NCI-H146 treated with DMSO at 0.1 percent for 48 hours (cell line): ENCODE measurements around the gene IARS1.

Source experiments
- DNase-seq: peaks from one replicate; lab custom pipeline; 2025; ENCODE audit not compliant: unreplicated experiment; lab: John Stamatoyannopoulos, UW

IARS1 gene

GRCh38 chr9:92293452-92294296 is at the start of gene IARS1:
TSS of gene IARS1 (minus strand) at chr9:92293697. CDS start at chr9:92289419, 4,278 bp downstream.
- peak; percentile 84 for DNase-seq

DNA sequence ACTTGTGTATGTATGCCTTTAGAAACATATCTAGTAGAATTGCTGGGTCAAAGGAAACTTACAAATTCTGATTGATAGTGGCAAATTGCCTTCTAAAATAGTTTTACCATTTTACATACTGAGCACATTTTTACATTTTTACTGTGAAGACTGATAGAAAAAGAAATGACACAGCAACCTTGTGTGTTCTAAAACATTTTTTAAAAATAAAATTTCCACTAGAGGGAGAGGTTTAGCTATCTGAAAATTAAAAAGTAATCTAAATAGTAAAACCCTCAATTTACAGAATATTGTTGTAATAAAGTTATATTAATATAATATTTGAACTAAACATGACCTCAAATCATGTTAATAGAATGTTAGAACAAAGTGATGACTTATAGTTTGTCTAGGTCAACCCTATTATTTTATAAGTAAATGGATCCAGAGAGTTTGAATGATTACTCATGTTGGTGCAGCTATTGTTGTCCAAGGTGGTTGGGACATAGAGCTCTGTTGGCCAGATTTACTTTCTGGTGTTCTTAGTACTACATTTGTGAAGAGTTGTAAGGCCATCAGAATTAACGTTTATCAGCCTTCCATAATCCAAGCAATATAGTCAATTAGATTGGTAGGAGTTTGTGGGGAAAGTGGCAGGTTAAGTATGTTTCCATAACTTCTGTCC is 49.5 kb upstream of the IARS1 start:
- no peak for DNase-seq

DNA sequence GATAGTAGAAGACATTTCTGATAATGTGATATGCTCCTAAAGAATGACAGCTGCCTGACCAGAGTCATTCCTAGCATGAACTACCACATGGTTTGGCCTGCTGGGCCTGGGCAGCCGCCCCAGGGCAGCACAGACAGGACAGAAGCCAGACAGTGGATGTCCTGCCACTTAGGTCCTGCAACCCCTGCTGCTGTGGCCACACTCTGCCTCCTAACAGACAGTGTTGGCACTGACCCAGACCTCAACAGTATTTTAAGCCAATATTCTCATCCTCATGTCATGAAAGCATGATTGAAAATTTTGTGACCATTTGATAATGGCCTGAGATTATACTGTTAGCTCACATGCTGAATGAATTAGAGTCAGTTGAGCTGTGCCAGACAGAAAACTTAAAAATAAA is 48.1 kb upstream of the IARS1 start:
- no peak for DNase-seq

- no peak for DNase-seq
Observed at GRCh38 chr9:92333282-92333634, 39.8 kb upstream of the IARS1 start.

GRCh38 chr9:92332577-92333281 is 39.2 kb upstream of the IARS1 start:
- no peak for DNase-seq

DNA sequence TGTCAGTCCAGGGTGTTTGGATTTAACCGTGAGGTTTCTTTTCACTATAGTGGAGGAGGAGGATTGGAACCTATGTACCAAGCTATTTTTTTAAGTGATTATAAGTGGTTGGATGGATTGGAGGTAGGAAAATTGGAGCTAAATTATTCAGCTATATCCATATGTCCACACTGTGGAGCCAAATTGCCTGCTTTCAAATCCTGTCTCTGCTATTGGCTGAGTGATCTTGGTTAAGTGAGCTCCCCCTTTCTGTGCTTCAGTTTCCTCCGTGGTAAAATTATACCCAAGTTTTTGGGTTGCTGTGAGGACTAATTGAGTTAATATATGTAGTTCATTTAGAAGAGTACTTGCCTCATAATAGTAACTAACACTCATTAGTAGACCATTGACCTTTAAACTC is 34.7 kb upstream of the IARS1 start:
- DNase-seq, result no peak

DNA sequence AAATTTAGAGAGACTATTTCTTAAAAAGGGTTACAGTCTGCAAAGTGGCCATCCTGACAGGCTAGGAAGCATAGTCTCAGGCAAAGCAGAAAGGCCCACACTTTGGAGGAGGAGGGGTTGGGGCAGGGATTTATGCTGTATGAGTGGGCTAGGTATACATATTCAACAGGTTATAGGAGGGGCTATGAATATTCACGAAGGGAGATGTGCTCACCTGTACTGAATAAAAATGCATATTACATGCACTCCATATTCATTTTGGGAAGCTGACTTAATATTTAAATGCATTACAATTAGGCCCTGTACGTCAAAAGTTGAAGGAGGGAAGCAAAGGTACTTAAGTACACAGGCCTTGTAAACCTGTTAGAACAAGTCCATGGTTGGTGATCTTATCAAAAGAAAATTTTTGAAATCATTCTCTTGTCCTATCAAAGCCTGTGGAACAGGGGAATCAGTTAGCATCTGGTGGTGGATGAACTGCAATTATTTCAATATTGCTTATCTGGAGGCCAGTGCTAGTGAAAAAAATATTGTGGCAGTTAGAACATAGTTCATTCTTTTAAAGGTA is 33.9 kb upstream of the IARS1 start:
- DNase-seq, result no peak

DNA sequence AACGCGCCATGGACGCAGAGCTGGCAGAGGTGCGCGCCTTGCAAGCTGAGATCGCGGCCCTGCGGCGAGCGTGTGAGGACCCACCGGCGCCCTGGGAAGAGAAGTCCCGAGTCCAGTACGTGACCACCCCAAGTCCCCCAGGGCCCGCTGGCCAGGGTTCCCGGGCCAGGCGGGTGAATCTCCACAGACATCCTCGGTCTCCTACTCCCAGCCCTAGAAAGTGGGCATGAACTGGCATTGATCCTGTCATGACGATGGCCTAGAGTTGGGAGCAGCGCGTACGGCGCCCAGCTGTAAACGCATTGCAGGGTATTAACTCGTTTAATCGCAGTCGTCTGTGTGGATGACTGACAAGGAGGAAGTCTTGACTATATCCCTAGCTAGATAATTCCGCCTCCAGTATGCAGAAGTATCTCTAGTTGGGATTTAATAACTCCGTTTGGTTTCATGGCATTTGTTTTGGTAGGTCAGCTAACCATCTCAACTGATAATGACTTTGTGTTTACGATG is 32.5 kb upstream of the IARS1 start:
- DNase-seq, result no peak

- peak; percentile 70 for DNase-seq
Observed at GRCh38 chr9:92325269-92325990, 31.9 kb upstream of the IARS1 start, which contains the start of the genes CENPP and NOL8. TSS of gene CENPP (plus strand) at chr9:92325953. TSS of gene NOL8 (minus strand) at chr9:92325350. CDS start at chr9:92324161, 1,189 bp downstream.

GRCh38 chr9:92324889-92325268 is 31.4 kb upstream of the IARS1 start:
- DNase-seq, result no peak

DNA sequence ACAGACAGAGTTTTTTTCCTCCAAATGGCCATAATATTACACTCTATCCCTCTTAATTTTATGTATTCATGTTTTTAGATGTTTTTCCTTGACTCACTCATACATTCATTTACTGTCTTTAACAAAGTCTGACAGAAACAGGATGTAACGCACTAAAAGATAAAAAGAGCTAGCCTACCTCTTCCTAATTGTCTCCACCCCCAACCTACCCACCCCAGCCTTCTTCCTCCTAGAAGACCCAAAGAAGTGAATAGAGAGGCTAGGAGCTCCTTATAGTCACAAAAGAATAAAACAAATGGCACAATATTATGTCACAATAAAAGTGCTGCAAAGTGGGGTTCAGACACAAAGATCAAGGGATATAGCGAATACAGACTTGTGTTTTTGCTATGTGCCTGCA is 30.9 kb upstream of the IARS1 start:
- DNase-seq, result no peak

GRCh38 chr9:92315456-92315855 is 22.0 kb upstream of the IARS1 start:
- DNase-seq, result no peak

- no peak for DNase-seq
Observed at GRCh38 chr9:92313624-92314012, 20.1 kb upstream of the IARS1 start.

- DNase-seq, result no peak
Observed at GRCh38 chr9:92312887-92313623, 19.6 kb upstream of the IARS1 start.

DNA sequence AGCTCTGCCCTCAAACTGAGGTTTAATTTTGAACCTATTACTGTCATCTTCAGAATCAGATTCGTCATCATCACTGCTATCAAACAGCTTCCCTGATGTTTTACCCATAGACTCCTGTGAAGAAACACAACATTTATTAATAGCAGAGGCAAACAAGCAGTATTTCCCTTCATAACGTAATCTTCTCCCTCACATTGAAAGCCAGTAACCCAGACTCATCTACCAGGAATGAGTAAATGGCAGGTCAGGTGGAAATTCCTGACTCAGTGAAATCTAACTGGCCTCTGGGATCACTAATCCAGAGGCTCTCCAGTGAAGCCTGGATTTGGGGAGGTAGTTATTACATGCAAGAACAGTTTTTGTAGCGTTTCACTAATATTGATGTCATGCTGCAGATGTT is 17.1 kb upstream of the IARS1 start:
- no peak for DNase-seq

- DNase-seq, result no peak
Observed at GRCh38 chr9:92308893-92309292, 15.4 kb upstream of the IARS1 start.

DNA sequence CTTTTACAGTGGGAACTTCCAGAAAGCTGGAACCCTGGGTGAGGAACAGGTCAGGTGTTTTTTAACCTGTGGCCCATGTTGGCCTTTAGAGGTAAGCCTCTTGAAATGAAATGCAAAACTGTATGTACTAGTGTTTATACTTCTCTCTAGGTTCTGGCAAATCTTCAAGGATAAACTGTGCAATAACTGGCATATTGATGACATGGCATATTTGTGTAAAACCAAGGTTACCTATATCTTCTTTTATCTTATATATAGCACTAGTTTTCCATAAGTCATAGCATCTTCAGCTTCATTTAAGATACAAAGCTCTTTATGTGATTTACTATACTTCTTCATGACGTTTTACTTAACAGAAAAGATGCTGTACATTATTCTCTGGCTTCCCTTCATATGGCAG is 7.4 kb upstream of the IARS1 start:
- DNase-seq, result no peak

- DNase-seq, result no peak
Observed at GRCh38 chr9:92299116-92299515, 5.6 kb upstream of the IARS1 start.

GRCh38 chr9:92298036-92298435 is 4.5 kb upstream of the IARS1 start:
- DNase-seq, result no peak

GRCh38 chr9:92297611-92298010 is 4.1 kb upstream of the IARS1 start:
- no peak for DNase-seq
